Gastrocnemius medialis (tissue), 4 donors: Measurements from ENCODE around the gene STK39.

ENCODE experiments used
- CTCF ChIP-seq, 5 experiments: fragments of 450-650 bp in 3 of 5; fragments of 200-600 bp in 2 of 5; sonication (generic) in 2 of 5; IDR thresholded peaks in 4 of 5; conservative IDR thresholded peaks in 1 of 5; 1 replicate in 4 of 5; 2 replicates in 1 of 5; pipeline ENCODE4 v1.5.1; 2016 to 2019; ENCODE audit warnings: antibody characterized with exemption in 5 of 5, mild to moderate bottlenecking in 3 of 5, moderate library complexity in 3 of 5
- POLR2A ChIP-seq, 2 donors: fragments of 450-650 bp; IDR thresholded peaks; one replicate each; pipeline ENCODE4 v1.6.1; 2017; ENCODE audit warnings: antibody characterized with exemption in 2 of 2, mild to moderate bottlenecking in 2 of 2, moderate library complexity in 2 of 2

- no peak for TF ChIP-seq CTCF (IDR thresholded peaks at IDR 0.05 in 4 of 5, conservative IDR thresholded peaks at IDR 0.05 in 1 of 5)
- TF ChIP-seq POLR2A (IDR thresholded peaks at IDR 0.05), result no peak
These were observed 111.8 kb downstream of the STK39 start for GRCh38 chr2:168135630-168136029.
